Sciatic nerve (tissue), 2 donors: ENCODE results near the gene SPRYD3. TPM values are rescaled to one million over a fixed set of nuclear protein-coding genes. Genes with fewer than 3 reads are reported as not detected.

Experiments used
- ATAC-seq: fragments of 200-7000 bp; cut with Tn5 transposase; one replicate; pipeline ENCODE4 v1.9.1; 2020; ENCODE audit warnings: mild to moderate bottlenecking, moderate library complexity
- DNase-seq: peaks from one replicate; pipeline ENCODE4 v3.0.0-alpha.2; 2020; ENCODE audit warnings: low spot score
- intact Hi-C: fragments of 100-400 bp; cut with DNase I; formaldehyde crosslinking; loops from one replicate; pipeline ENCODE4 v1.14.2; 2022
- total RNA-seq: library from RNA; stranded (reverse); fragmentation: NEBNext Ultra II Directional; extraction: Animal tissue kit (Norgen Biotek cat#: 25700); gene quantifications from one replicate; pipeline ENCODE4 v1.2.1, GENCODE V29; 2021
- donor health status: DM: no; HTN: no; CAD: no.
- donor health status: DM: no; HTN: no; CAD: no.

The SPRYD3 gene
- total RNA-seq, 1 donor from 2014 or later, result 61.0 TPM

DNA sequence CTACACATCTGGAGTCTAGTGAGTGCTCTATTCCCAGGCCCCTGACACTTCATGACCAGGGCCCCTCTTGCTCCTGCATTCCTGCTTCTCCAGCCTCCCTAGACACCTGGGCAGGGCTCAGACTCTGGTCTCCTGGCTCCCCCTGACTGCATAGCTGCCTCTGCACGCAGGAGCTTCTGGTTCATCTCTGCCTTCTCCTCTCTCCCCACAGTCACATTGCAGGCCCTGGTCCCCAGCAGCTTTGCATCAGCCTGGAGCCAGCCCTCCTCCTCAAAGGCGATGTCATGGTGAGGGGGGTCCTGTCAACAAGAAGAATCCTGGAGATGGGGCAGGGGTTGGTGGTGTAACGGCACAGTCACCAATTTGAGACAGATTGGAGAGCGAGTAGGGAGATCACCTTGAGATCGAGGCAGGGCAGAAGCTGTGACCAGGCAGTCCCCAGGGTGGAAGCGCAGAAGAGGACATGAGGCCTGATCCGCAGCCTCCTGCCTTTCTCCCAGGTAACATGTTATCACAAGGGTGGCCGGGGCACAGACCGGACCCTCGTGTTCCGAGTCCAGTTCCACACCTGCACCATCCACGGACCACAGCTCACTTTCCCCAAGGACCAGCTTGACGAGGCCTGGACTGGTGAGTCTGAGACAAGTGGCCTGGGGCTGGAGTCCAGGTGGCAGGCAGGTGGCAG is 21.2 kb downstream of the SPRYD3 start:
- no peak for ATAC-seq
- peak; percentile 60 for DNase-seq
- intact Hi-C loops, result no loop called here

DNA sequence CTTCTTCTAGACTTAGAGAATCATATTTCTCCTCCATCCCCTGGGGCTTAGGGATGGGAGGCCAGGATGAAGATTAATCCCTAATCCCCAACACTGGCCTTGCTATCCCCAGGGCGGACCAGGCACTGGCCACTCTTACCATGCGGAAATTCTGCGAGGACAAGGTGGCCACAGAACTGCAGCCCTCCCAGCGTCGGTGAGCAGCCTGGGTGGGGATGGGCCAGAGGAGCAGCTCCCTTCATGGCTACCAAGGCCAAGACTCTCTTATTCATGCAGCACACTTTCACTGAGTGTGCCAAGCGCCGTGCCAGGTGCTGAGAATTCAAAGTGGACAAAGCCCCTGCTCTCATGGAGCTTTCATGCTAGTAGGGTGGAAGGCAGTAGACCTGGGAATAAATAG is 22.3 kb downstream of the SPRYD3 start:
- intact Hi-C loops, result no loop called here
- ATAC-seq (no peak), DNase-seq (peak; percentile 51)

DNA sequence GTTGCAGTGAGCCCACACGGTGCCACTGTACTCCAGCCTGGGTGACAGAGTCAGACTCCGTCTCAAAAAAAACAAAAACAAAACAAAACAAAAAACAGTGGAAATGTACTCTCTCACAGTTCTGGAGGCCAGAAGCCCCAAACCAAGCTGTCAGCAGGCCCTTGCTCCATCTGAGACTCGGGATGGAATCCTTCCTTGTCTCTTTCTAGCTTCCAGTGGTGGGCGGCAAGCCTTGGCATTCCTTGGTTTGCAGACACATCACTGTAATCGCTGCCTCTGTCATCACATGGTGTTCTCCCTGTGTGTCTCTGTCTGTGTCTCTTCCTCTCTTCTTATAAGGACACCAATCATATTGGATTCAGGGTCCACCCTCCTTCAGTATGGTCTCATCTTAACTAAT is 22.9 kb downstream of the SPRYD3 start:
- no peak for ATAC-seq
- intact Hi-C loops, result no loop called here
- peak; percentile 31 for DNase-seq

DNA sequence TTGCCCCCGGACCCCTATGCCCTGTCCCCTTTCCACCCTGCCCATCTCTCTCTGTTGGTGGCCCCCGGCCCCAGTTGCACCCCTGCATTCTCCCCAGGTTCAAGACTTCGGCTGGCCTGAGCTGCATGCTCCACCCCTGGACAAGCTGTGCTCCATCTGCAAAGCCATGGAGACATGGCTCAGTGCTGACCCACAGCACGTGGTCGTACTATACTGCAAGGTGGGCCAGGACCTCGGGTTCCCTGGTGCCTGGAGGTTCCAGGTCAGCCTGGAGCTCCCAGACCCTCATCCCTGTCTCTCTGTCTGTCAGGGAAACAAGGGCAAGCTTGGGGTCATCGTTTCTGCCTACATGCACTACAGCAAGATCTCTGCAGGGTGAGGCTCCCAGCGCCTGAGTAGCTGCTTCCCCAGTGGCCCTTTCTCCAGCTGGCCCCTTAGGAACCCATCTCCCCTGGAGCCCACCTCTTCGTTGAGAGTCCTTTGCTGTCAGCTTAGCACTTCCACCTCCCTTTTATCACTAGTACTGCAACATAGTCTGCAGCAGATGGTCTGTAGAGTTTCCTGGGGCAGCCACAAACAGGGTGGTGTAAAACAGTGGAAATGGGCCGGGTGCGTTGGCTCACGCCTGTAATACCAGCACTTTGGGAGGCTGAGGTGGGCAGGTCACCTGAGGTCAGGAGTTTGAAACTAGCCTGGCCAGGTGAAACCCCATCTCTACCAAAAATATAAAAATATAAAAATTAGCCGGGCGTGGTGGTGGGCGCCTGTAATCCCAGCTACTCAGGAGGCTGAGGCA is 23.5 kb downstream of the SPRYD3 start:
- DNase-seq (peak; percentile 60), ATAC-seq (no peak)
- intact Hi-C loops, result no loop called here

GRCh38 chr12:53054112-53054878 is 24.9 kb downstream of the SPRYD3 start:
- intact Hi-C loops, result no loop called here
- ATAC-seq (peak; percentile 70), DNase-seq (peak; percentile 97)

DNA sequence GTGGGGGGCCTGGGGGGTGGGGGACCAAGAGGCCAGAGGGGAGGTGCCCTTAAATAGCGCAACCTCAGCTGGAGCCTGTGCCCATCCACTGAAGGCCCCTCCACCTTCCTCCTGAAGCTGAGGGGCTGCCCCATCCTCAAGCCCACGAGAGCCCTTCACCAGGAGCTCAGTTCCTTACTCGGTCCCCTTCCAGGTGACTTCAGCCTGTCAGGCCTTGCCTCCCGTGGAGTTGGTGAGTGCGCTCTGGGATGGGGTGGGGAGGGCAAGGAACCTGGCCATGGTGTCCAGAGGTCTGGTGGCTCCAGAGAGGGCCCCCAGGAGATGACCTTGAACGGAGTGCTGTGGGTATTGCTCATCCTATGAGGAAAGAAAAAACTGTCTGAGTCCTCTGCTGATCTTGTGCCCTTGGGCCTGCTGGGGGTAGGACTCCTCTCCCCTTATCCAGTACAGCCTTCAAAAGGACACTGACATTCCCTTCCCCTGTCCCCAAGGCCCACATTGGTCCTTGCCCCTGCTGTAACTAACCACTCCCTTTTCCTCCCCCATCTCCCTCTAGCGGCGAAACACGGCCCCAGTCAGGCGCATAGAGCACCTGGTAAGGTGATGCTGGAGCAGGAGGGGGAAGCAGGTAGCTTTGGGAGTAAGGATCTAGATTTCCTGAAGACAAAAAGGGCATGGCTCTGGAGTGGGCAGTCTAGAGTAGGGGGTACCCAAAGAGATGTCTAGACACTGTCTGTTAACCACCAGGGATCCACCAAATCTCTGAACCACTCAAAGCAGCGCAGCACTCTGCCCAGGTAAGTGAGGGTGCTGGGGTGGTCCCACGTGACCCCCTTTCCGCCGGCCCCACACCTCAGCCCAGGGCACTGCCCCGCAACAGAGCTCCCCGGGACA is 25.7 kb downstream of the SPRYD3 start:
- intact Hi-C loops, result no loop called here
- DNase-seq (peak; percentile 86), ATAC-seq (no peak)

GRCh38 chr12:53052419-53053217 is 26.6 kb downstream of the SPRYD3 start:
- ATAC-seq, result peak; percentile 53
- peak; percentile 95 for DNase-seq
- intact Hi-C loops, result no loop called here

DNA sequence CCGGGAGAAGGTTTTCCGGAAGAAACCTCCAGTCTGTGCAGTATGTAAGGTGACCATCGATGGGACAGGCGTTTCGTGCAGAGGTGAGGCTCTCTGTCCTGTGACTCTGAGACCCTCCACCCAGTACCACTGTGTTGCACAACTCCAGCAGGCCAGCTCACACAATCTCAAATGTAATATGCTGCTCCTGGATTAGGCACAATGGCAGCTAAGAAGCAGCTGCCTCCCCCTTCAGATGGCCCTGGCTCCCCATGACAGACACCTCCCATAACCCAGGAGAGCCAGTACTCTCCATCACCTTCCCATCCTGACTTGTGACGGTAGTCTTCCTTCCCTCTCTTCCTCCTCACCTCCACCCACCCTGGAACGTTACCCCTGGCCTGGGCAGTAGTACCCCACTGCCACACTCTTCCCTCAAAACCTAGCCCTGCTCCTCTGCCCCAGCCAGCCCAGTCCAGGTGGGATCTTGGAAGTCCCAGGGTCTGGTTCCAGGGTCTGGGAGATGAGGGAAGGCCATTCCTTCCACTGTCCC is 27.2 kb downstream of the SPRYD3 start:
- ATAC-seq, result no peak
- DNase-seq, result peak; percentile 63
- intact Hi-C loops, result no loop called here

DNA sequence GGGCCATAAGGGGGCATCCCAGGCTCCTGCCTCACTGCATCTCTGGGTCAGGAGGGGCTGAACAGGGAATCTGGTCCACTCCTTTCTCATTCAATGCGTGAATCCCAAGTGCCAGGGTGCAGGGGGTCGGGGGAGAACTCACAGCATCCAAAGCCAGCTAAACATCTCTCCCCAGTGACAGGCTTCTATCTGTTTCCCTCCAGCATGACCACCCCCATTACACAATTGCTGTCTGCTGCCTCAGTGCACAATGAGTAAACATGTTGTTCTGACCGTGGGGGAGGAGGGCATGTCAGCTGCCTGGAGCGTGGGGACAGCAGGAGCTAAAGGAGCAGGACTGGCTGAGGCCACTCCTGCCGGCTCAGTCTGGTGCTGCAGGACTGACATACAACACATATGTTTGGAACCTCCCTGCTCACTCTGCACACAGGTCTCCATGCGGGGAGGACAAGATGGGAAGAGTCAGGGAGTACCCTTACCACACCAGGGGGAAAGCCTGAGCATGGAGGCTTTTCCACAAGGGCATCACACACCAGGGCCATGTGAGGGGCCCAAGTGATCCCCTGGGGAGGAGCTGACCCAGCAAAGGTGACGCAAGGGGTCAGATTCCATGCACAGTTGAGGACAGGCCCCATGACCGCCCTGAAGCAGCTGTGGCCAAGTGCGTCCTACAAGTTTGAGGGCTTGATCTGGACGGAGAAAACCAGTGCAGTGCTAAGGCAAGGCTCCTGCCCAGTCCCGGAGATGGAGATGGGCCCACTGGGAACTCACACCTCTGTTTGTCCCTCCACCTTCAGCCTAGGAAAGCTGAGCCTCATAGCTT is 27.9 kb downstream of the SPRYD3 start:
- DNase-seq (peak; percentile 88), ATAC-seq (peak; percentile 49)
- intact Hi-C loops, result no loop called here

- peak; percentile 56 for DNase-seq
- intact Hi-C loops, result no loop called here
These were observed 28.6 kb downstream of the SPRYD3 start for GRCh38 chr12:53050426-53051057.

GRCh38 chr12:53049571-53050318 is 29.4 kb downstream of the SPRYD3 start, which contains the start of gene TNS2:
TSS of gene TNS2 (plus strand) at chr12:53050065. CDS start at chr12:53050186, 121 bp downstream.
- peak; percentile 39 for ATAC-seq

More at GRCh38 chr12:53050426-53051057, 28.6 kb downstream of the SPRYD3 start:
- ATAC-seq, result no peak

DNA sequence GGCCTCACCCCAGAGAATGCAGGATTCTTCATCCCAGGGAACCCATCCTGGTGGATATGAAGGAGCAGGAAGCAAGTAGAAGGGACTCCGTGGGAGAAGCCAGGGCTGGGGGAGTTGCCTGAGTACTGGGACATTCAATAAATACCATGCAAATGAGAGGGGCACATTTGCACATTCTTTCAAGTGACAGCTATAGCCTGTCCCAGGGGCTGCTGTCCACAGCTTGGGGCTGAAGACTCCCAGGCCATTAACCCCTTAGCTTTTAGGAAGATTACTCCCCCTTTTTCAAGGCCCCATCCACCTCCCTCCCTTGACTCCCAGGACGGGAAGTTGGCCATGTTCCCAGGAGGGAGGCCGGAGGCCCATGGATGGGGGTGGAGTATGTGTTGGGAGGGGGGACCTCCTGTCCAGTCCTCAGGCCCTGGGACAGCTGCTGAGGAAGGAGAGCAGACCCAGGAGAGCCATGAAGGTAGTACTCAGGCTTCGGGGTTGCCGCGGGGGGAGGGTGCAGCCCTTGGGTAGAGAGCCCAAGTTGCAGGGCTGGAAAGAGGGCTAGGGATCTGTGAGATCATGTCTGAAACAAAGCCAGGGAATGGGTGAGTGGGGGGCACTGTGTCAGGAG is 30.3 kb downstream of the SPRYD3 start:
- peak; percentile 83 for DNase-seq
- intact Hi-C loops, result no loop called here
- no peak for ATAC-seq

More at GRCh38 chr12:53049571-53050318, 29.4 kb downstream of the SPRYD3 start, which contains the start of gene TNS2:
- intact Hi-C loops, result no loop called here
- peak; percentile 85 for DNase-seq

GRCh38 chr12:53048033-53048779 is 31.0 kb downstream of the SPRYD3 start:
- peak; percentile 80 for DNase-seq
- ATAC-seq, result no peak
- intact Hi-C loops, result no loop called here

- ATAC-seq (peak; percentile 7), DNase-seq (peak; percentile 89)
- intact Hi-C loops, result no loop called here
These were observed 31.8 kb downstream of the SPRYD3 start for GRCh38 chr12:53047221-53048032.
